ENCODE measurements around the gene LRRC27.
"Not testable (repeated sequence)": the region's sequence is repeated elsewhere in the genome, so short reads cannot be mapped to it uniquely, and the experiment has no call there.

The LRRC27 gene

DNA sequence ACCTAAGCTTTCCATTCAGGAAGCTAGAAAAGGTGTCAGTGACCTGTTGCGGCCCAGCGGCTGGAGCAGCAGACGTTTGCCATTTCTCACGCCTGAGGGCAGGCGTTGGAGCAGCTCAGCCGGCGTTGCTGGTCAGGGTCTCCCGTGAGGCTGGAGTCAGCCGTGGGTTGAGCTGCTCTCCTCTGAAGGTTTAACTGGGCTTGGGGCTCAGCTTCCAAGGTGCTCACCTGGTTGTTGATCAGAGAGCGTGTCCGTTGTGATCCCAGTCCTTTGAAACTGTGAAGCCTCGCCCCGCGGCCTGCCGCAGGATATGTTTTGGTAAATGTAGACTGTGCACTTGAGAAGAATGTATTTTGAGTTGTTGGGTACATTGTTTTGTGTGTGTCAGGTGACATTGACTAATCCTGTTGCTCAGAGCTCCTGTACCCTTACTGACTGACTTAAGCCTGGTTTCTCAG is 44.4 kb downstream of the LRRC27 start:
- DNase-seq: no peak

DNA sequence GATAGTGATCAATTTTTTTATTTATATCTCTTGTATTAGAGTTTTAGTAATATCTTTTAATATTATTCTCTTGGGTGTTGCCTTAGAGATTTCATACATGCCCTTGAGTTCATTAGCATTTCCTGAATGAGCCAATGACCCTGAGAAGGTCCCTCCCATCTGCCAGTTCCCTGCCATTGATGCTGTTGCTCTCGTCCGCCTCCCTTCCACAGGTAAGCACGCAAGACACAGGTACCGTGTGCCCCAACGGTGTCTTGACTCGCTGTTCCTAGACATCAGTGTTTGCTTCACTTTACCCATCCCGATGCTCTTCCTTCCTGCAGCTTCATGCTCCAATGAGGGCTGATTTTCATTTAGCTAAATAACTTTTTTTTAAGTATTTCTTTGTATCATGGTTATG is 45.3 kb downstream of the LRRC27 start:
- DNase-seq: no peak

DNA sequence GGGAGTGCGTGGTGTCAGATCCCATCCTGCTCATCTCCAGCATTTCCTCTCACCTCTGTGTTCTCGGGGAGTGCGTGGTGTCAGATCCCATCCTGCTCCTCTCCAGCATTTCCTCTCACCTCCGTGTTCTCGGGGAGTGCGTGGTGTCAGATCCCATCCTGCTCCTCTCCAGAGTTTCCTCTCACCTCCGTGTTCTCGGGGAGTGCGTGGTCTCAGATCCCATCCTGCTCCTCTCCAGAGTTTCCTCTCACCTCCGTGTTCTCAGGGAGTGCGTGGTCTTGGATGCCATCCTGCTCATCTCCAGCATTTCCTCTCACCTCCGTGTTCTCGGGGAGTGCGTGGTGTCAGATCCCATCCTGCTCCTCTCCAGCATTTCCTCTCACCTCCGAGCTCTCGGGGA is 47.0 kb downstream of the LRRC27 start:
- DNase-seq: not testable (repeated sequence)

DNA sequence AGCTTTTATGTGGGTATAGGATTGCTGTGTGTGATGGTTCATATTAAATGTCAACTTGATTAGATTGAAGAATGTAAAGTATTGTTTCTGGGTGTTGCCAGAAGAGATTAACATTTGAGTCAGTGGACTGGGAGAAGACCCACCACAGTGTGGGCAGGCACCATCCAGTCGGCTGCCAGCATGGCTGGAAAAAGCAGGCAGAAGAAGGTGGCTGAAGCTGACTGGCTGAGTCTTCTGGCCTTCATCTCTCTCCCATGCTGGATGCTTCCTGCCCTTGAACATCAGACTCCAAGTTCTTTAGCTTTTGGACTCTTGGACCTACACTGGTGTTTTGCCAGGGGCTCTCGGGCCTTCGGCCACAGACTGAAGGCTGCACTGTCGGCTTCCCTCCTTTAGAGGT is 49.0 kb downstream of the LRRC27 start:
- not testable (repeated sequence) for DNase-seq

DNA sequence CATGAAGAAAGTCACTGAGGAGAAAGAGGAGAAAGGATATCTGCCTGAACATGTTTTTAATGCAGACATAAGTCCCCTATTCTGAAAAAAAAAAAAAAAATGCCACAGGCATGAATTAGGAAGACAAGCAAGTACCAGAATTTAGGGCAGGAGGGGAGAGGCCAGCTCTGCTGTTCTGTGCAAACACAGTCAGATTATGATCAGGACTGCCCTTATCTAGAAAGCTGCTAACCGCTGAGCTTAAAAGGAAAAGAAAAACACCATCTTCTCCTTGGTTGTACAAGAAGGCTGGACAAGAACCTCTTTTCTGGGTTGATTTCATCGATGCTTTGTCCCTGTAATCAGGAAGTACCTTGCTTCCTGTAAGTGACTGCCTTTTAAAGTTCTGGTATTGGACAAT is 49.7 kb downstream of the LRRC27 start:
- no peak for DNase-seq

DNA sequence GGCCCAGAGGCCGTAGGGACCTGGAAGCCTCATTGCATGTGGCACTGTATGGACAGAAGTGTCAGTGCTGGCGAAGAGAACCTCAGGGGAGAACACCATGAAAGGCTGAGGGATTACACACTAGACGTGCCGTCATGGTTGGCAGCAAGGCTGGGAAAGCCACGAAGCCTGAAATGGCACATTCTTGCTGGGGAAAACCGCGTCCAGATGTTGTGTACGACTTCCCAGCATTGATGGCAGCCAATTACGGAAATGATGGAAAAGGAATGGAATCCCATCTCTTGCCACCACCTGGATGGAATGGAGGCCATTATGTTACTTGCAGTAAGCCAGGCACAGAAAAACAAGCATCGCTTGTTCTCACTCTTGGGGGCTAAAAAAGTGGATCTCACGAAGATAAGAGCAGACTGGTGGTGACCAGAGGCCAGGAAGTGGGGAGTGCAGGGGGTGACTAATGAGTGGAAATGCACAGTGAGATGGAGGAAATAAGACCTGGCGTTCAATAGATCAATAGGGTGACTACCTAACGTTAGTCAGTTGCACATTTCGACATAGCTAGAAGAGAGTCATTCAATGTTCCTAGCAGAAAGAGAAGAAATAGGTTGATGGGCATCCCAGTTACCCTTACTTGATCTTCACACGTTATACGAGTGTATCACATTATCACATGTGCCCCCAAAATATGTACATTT is 50.4 kb downstream of the LRRC27 start:
- no peak for DNase-seq

DNA sequence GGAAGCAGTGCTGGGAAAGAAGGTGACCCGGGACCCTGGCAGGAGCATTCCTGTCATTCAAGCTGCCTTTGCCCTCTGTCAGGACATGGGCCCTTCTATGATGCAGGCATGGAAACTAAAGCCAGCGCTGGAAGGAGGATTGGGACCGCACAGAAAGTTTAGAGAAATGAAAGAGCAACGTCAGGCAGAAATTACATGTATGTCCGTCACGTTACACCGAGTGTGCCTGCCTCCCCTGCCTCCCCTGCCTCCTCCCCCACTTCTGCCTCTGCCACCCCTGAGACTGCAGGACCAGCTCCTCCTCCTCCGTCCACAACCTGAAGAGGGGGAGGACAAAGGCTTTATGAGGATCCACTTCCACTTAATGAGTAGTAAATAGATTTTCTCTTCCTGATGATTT is 51.1 kb downstream of the LRRC27 start:
- DNase-seq: no peak

DNA sequence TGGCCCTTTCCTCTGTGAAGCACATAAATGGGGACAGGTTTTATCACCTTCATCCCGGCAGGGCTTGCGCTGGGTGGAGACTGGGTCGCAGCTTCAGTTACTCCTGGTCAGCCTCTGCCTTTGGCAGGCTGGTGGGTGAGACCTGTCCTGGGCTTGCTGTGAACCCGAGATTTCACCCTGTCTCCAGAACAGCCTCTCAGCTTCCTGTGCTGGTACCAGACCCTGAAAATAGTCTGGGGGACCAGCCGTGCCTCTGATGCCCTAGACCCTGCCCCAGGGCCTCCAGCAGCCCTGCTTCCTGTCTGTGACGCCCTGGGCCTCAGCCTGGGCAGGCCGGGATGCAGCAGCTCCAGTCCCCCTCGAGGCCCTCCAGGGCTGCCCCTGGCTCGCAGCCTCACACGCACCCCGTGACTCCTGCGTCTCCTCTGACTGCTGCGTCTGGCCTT is 51.8 kb downstream of the LRRC27 start:
- DNase-seq: no peak

DNA sequence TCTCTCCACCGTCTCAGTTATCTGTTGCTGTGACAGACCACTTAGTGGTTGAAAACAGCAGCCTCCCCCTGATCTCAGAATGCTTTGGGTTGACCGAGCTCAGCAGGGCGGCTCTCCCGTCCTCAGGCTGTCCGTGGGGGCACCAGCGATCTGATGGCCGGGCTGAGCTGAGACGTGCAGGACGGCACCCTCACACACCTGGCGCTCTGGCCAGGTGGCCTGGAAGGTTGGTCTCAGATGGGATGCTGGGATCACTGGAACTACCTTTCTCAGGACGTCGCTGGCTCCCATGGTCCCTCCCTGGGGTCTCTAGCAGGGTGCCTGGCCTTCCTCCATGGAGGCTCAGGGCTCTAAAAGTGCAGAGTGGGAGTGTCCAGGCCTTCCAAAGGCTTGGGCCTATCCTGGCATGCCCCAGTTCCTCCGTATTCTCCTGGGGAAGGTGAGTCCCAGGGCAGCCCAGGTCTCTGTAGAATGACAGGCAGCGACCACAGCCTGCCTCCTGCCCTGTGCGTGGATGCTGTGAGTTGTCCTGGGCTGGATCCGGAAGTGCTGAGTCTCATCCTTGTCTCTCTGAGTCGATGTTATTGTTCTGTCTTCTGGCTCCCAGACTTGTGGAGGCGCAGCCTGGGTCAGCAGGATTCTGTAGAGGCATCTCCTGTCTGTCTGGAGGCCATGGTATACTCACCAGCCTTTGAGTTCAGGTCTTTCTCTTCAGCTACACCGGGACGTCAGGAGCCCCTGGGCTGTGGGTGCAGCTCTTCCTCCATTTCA is 52.8 kb downstream of the LRRC27 start:
- DNase-seq: no peak

DNA sequence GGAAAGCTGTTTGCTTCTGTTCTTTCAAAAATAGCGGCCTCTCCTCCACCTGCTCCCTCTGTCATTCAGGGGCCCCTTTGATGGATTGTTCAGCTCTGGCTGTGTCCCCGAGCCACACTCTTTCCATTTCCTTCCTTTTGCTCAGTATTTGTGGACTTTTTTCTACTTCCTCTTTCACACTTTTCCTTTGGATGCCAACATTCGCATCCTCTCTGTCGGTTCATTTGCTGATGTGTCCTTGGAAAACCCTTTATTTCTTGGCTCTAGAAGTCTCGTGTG is 53.3 kb downstream of the LRRC27 start:
- no peak for DNase-seq

DNA sequence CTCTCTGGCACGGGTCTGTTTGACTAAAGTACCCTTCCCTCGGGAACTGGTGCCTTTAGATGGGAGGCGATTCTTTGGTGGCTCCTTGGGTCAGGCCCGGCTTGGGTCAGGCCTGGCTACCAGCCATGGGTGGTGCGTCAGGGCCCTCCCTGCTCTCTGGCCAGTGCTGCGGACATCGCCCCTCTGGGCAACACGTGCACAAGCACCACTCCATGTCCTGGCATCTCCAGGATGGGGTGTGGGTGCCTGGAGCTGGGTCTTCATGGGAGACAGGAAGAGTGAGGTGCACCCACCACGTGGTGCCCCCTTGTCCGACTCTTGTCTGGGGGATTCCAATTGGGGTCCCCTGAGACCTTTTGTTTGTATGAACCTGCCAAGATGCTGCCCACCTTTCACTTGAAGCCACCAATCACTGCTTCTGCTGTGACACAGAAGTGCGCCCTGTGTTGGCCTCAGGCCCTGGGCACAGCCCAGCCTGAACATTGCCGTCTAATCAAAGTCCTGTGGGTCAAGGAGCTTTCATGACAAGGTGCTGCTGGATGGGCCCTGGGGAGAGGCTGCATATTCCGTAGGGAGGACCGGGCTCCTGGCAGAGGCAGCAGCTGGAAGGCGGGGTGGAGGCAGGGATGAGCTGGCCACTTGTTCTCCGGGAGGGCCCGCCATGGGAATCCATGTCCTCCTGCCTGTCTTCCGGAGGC is 53.9 kb downstream of the LRRC27 start:
- DNase-seq: no peak

DNA sequence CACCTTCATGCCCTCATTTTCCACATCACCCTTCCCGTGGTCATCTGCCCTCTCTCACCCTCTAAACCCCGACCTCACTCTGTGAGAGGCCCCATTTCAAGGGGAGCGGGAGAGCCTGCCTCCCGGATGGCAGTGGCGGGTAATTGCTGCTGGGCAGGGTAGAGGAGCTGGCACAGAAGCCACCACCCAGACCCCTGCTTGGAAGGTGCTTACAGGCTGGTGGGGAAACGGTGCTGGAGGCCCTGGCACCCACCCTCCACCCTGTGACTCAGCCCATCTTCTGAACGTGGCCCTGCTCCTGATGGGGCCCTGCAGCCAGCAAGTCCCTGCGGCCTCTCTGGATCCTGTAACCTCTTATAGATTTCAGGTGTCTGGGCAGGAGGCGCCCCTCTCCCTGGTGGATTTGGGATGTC is 54.4 kb downstream of the LRRC27 start:
- no peak for DNase-seq

DNA sequence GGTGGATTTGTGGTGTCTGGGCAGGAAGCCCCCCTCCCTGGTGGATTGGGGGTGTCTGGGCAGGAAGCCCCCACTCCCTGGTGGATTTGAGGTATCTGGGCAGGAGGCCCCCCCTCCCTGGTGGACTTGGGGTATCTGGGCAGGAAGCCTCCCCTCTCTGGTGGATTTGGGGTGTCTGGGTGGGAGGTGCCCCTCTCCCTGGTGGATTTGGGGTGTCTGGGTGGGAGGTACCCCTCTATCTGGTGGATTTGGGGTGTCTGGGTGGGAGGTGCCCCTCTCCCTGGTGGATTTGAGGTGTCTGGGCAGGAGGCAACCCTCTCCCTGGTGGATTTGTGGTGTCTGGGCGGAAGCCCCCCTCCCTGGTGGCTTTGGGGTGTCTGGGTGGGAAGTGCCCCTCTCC is 54.9 kb downstream of the LRRC27 start:
- not testable (repeated sequence) for DNase-seq

DNA sequence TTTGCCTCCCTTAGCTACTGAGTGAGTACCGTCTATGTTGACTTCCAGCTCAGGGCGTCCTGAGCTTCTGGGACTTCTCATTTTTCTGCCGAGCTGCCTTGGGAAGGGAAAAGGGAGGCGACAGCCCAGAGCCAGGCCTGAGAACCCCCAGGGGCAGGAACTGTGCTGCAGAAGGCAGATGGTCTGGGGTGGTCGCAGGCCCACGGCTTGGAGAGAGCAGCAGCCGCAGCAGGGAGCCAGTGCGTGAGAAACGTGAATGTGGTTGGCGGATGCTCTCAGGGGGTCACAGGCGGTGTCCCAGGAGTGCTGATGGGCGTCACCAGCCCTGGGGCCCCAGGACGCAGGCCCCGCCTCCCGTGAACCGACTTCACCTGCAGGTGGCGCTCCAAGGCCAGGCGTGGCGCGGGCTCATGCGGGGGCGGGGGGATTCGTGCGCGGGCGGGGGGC is 55.8 kb downstream of the LRRC27 start:
- DNase-seq: peak; percentile 81

DNA sequence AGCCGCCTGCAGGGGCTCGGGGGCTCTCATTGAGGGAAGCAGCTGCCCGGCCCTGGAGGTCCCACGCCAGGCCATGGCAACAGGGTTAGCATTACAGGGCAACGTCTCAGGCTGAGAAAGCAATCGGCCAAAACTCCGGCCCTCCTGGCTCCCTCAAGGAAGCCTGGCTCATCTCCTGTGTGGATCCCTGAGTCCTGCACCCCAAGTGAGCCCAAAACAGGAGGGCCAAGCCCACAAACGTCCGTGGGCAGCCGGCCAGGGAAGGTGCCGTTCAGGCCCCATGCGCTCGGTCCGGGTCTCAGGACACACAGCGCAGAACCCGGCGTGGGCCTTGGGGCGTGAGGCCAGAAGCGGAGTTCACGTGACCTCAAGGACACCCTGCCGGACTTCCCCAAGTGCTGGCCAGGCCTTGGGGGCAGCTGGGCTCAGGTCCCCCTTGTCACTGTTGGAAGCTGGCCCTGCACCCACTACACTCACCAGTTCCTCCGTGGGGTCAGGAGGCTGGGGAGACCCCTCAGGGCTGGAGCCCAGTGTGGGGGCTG is 57.0 kb downstream of the LRRC27 start:
- no peak for DNase-seq

DNA sequence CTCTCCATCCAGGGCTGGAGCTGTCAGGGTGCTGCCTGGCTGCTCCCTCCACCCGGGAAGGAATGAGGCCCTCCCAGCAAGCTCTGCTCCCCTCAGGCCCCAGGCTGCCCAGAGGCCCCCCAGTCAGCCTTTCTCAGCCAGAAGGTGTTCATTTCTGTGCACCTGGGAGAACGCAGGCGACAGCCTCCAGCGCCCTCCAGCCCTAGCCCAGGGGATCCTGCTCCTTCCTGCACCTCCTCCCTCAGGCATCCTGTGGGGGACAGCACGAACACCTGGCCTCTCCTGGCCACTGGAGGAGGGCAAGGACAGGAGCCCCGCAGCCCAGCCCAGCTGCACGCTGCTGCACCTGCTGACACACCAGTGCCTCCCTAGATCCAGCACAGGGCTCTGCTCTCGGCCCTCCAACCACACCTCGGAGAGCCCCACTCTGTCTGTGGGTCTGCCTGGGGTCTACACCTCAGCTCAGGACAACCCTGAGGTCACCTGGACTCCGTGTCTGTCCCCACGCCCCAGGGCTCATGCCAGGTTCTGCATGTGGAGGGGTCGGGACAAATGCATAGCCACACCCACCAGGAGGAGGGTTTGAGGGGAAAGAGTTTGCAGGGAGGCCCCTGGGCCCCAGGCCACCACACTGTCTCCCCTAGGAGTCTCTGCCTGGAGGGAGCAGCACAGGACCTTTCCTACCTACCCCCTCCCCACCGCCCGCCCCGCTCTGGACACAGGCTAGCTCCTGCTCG is 57.6 kb downstream of the LRRC27 start:
- DNase-seq: no peak

DNA sequence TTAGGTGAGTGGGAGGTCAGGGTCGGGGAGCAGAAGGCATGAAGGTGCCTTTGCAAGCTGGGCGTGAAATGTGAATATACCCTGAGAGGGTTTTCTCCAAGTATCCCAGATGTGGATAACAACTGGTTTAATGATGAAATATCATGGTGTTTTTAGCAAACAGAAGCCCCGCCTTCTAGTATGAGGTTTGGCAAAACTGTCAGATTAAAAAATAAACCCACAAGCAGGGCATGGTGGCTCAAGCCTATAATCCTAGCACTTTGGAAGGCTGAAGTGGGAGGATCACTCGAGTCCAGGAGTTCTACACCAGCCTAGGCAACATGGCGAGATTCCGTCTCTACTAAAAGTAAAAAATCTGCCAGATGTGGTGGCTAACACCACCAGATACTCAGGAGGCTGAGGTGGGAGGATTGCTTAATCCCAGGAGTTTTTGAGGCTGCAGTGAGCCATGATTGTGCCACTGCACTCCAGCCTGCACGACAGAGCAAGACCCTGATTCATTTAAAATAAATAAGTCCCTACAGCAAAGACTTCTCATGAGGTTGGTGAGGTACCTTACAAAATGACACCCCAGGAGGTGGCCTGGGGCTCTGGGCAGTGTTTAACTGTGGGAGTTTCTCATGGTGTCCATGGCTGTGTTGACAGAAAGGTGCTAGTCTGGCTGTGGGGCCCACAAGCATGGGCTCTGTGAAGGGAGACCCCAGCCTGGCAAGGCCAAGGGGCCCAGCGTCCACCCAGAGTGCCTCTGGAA is 58.4 kb downstream of the LRRC27 start:
- no peak for DNase-seq

DNA sequence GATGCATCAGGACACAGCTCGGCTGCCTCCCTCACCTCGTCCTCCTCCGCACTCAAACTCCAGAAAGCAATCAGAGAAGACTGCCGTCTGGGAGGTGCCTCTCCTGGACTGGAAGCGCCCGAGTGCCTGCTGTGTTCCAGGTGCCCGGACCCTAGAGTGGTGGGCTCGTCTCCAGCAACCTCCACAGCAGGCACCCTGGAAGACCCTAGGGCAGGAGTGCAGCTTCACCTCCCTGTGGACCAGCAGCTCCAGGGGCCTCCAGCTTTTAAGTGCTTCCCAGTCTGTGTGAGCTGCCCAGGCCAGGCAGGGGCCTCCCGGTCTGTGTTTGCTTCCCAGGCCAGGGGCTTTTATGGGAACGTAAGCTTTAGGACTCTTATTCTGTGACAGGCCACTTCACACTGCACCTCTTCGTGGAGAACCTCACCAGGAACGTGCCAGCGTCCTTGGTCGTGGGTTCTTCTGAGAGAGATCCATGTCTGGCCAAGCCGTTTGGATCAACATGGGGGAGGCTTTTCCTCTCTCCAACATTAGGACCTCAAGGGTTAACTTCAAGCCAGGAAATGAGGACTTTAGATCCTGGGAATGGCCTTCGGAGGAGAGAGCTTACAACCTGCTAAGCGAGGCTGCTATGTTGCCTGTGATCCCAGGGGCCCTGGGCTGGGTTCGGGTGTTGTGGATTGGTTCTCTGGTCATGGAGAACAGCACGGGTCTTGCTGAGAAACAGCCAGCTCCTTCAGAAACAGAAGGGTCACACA is 59.1 kb downstream of the LRRC27 start:
- DNase-seq: no peak

DNA sequence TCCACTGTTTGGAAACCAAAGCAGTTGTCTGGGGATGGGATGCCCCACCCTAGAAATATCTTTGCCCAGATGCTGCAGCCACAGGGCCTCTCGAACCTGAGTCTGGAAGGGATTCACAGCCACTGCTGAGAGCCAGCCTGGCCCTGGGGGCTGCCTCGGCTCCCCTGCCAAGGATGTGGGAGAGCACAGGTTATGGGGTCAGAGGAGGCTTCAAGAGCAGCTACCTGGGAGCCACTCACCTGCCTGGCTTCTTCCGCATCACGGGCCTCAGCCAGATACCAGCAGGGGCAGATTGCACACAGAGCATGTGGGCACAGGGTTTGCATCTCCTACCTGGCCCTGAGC is 59.7 kb downstream of the LRRC27 start:
- no peak for DNase-seq

DNA sequence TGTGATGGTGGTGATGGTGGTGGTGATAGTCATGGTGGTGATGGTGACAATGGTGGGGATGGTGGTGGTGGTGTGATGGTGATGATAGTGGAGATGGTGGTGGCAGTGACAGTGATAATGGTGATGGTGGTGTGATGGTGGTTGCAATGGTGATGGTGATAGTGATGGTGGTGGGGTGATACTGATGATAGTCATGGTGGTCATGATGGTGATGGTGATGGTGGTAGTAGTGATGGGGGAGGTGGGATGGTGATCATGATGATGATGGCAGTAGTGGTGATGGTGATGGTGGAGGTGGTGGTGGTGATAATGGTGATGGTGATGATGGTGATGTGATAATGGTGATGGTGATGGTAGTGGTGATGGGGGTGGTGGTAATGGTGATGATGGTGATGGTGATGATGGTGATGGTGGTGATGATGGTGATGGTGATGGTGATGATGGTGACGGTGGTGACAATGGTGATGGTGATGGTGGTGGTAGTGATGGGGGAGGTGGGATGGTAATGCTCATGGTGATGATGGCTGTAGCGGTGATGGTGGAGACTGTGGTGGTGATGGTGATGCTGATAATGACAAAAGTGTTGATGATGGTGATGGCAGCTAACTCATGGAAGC is 60.3 kb downstream of the LRRC27 start:
- DNase-seq: no peak

All from retina (tissue), 1 donor.